Lower leg skin (tissue), 3 donors: ENCODE measurements around the gene VPS26B.

Experiments
- POLR2A ChIP-seq, 2 donors: fragments of 450-650 bp; IDR thresholded peaks; one replicate each; pipeline ENCODE4 v1.6.1; 2016 to 2017; ENCODE audit warnings: antibody characterized with exemption in 2 of 2, mild to moderate bottlenecking in 1 of 2, moderate library complexity in 1 of 2
- TF ChIP-seq, protein P1 (sequence below), 3 donors: fragments of 450-650 bp; IDR thresholded peaks; one replicate each; pipeline ENCODE4 v1.5.1; 2016; ENCODE audit warnings: antibody characterized with exemption in 3 of 3, mild to moderate bottlenecking in 3 of 3, moderate library complexity in 2 of 3

- TF ChIP-seq POLR2A (IDR thresholded peaks at IDR 0.05) = no peak
- TF ChIP-seq, protein P1, sequence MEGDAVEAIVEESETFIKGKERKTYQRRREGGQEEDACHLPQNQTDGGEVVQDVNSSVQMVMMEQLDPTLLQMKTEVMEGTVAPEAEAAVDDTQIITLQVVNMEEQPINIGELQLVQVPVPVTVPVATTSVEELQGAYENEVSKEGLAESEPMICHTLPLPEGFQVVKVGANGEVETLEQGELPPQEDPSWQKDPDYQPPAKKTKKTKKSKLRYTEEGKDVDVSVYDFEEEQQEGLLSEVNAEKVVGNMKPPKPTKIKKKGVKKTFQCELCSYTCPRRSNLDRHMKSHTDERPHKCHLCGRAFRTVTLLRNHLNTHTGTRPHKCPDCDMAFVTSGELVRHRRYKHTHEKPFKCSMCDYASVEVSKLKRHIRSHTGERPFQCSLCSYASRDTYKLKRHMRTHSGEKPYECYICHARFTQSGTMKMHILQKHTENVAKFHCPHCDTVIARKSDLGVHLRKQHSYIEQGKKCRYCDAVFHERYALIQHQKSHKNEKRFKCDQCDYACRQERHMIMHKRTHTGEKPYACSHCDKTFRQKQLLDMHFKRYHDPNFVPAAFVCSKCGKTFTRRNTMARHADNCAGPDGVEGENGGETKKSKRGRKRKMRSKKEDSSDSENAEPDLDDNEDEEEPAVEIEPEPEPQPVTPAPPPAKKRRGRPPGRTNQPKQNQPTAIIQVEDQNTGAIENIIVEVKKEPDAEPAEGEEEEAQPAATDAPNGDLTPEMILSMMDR (IDR thresholded peaks at IDR 0.05) = no peak
Observed at GRCh38 chr11:134238956-134239355, 14.5 kb downstream of the VPS26B start.
